Retinal pigment epithelial cell (primary cell): Measurements from ENCODE around the gene TRMT61B.

ENCODE experiments used
- DNase-seq: peaks from one replicate; pipeline ENCODE4 v3.0.0-alpha.2; 2010; ENCODE audit warnings: low read depth
- H3K4me3 ChIP-seq: 2 replicates; pipeline ENCODE4 v1.5.1; 2011; ENCODE audit warnings: mild to moderate bottlenecking, low read length, control low read depth, moderate library complexity
- CTCF ChIP-seq: conservative IDR thresholded peaks from 2 replicates; pipeline ENCODE4 v1.5.1; 2011; ENCODE audit warnings: low read depth, low read length, control low read depth, inconsistent platforms

The TRMT61B gene

GRCh38 chr2:28870146-28870891, at the start of gene TRMT61B:
TSS of gene TRMT61B (minus strand) at chr2:28870309. CDS start at chr2:28870277, 32 bp downstream.
- TF ChIP-seq CTCF, result no peak
- H3K4me3 ChIP-seq, result peak within 1 kb of the TSS; percentile 71
- peak; percentile 87 for DNase-seq

- DNase-seq, result no peak
- no peak for TF ChIP-seq CTCF
Observed at GRCh38 chr2:28915939-28916338, 45.8 kb upstream of the TRMT61B start.

GRCh38 chr2:28909655-28910353, 39.7 kb upstream of the TRMT61B start:
- H3K4me3 ChIP-seq, result no peak overlapping the region
- TF ChIP-seq CTCF, result no peak

More at GRCh38 chr2:28915939-28916338, 45.8 kb upstream of the TRMT61B start:
- H3K4me3 ChIP-seq, result no peak overlapping the region

GRCh38 chr2:28908172-28908571, 38.1 kb upstream of the TRMT61B start:
- H3K4me3 ChIP-seq, result no peak overlapping the region
- no peak for DNase-seq
- no peak for TF ChIP-seq CTCF

More at GRCh38 chr2:28909655-28910353, 39.7 kb upstream of the TRMT61B start:
- no peak for DNase-seq

- no peak for DNase-seq
- TF ChIP-seq CTCF, result no peak
- H3K4me3 ChIP-seq, result no peak overlapping the region
Observed at GRCh38 chr2:28906821-28907220, 36.7 kb upstream of the TRMT61B start.

GRCh38 chr2:28906376-28906775, 36.3 kb upstream of the TRMT61B start:
- TF ChIP-seq CTCF, result no peak
- DNase-seq, result no peak
- H3K4me3 ChIP-seq, result no peak overlapping the region
